OCI-LY3 (cell line): ENCODE measurements around the gene TOM1L2.

Source experiments
- H2AFZ ChIP-seq: fragments of 200-600, 300-600 bp; shearing (Covaris generic); 2 replicates; pipeline ENCODE4 v1.6.0; 2014; ENCODE audit warnings: antibody characterized with exemption, low read depth, low read length
- H3K27ac ChIP-seq: fragments of 200-600, 300-600 bp; sonication (generic); 2 replicates; pipeline ENCODE4 v1.5.1; 2014; ENCODE audit warnings: mild to moderate bottlenecking, low read length, moderate library complexity, mixed read lengths
- H3K27me3 ChIP-seq: fragments of 200-600, 300-600 bp; sonication (generic); 2 replicates; pipeline ENCODE4 v1.6.1; 2014; ENCODE audit warnings: low read depth, low read length, mixed read lengths
- H3K36me3 ChIP-seq: fragments of 200-600, 300-600 bp; sonication (generic); replicated peaks from 2 replicates; pipeline ENCODE3; 2014; ENCODE audit warnings: low read depth, low read length, mixed read lengths
- H3K4me1 ChIP-seq: fragments of 300-600, 200-600 bp; sonication (generic); 2 replicates; pipeline ENCODE4 v1.6.1; 2014; ENCODE audit warnings: low read length, mixed read lengths
- H3K4me2 ChIP-seq: fragments of 200-600, 300-600 bp; sonication (generic); 2 replicates; pipeline ENCODE4 v1.6.1; 2014; ENCODE audit warnings: low read length, mixed read lengths
- H3K4me3 ChIP-seq: fragments of 300-600, 200-600 bp; sonication (generic); 2 replicates; pipeline ENCODE4 v1.5.1; 2014; ENCODE audit warnings: antibody characterized with exemption, mild to moderate bottlenecking, low read length, moderate library complexity
- H3K79me2 ChIP-seq: fragments of 300-600, 200-600 bp; shearing (Covaris generic); 2 replicates; pipeline ENCODE4 v1.6.1; 2014; ENCODE audit warnings: mild to moderate bottlenecking, low read length, mixed read lengths
- H3K9ac ChIP-seq: fragments of 300-600, 200-600 bp; shearing (Covaris generic); 2 replicates; pipeline ENCODE4 v1.6.0; 2014; ENCODE audit warnings: mild to moderate bottlenecking, low read length, moderate library complexity
- H3K9me3 ChIP-seq: fragments of 200-600, 300-600 bp; shearing (Covaris generic); 2 replicates; pipeline ENCODE4 v1.6.1; 2014; ENCODE audit warnings: low read length, mixed read lengths; ENCODE audit not compliant: insufficient read depth
- H4K20me1 ChIP-seq: fragments of 200-600, 300-600 bp; sonication (generic); 2 replicates; pipeline ENCODE4 v1.6.1; 2016; ENCODE audit warnings: low read length, mixed read lengths; ENCODE audit not compliant: insufficient read depth
- EZH2phosphoT487 ChIP-seq: fragments of 200-600 bp; shearing (Covaris generic); IDR thresholded peaks from 2 replicates; pipeline ENCODE4 v1.6.1; 2018; ENCODE audit warnings: antibody characterized with exemption, mixed run types, low read depth
- TF ChIP-seq, protein P1 (sequence below): fragments of 200-600, 300-600 bp; sonication (generic); IDR thresholded peaks from 2 replicates; pipeline ENCODE4 v1.5.1; 2014; ENCODE audit warnings: antibody characterized with exemption, low read length, low read depth

The TOM1L2 gene

DNA sequence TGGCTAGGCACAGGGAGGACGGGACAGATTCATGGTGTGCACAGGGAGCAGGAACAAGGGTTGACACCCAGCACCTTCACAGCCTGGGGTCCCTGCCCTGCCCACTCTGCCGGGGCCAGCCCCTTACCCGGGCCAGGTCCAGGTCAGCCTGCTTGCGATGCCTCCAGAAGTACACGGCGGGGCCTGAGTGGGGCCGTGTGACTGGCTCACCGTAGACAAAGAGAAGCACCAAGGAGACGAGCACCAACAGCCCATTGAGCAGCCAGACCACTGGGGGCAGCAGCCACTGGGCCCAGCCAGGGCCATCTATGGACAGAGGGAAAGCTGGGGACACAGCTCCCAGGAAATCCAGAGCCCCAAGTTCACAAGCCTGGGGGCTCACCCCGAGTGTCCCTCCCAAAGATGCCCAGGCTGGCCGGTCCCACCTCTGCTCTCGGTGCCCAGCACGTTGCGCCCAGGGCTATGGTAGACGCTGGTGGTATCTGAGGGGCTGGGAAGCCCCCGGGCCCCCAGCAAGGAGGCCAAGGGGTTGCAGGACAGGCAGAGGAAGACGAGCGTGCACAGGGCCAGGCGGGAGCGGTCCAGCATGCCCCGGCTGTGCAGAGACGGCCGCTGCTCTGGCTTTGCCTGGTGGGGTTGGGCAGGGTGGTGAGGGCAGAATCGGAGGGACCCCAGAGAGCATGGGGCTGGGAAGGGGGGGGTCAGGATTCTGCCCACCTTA, 155.2 kb downstream of the TOM1L2 start:
- H3K27ac ChIP-seq = no peak overlapping the region

DNA sequence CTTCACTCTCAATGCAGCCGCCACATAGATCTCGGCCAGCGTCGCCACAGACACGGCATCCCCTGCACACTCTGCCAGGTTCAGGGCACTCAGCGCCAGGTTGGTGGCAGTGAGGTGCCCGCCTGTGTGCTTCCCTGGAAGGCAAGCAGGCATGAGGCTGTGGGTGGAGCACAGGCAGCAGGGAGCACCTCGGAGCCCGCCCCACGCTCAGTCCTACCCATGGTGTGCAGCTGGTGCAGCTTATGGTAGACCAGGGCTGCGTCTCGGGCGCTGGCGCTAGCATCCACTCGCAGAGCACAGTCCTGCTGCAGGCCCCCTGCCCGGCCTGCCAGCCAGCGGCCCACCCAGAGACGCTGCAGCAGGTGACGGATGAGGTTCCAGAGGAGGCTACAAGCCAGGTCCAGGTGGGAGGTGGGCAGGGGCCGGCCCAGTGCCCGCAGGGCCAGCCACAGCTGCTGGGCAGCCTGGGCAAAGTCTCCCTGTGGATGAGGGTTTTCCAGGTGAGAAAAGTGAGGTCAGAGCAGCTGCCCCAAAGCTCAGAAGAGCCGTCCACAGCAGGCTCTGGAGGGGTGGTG, 155.9 kb downstream of the TOM1L2 start:
- Histone ChIP-seq H3K4me1 (peaks cover 18% of the 10 kb centered on the region), H3K4me2 (no peak overlapping the region), H3K36me3 (peaks cover 9% of the 10 kb centered on the region), H3K27me3 (no peaks in the 10 kb centered on the region), H4K20me1 (peaks cover 12% of the 10 kb centered on the region), H3K4me3 (no peak overlapping the region), H3K79me2 (no peaks in the 10 kb centered on the region), H3K9ac (no peak overlapping the region), H2AFZ (no peak overlapping the region), H3K9me3 (no peaks in the 10 kb centered on the region), H3K27ac (no peak overlapping the region)
- TF ChIP-seq EZH2phosphoT487 = no peak

More for the DNA sequence above, 155.2 kb downstream of the TOM1L2 start:
- TF ChIP-seq, protein P1, sequence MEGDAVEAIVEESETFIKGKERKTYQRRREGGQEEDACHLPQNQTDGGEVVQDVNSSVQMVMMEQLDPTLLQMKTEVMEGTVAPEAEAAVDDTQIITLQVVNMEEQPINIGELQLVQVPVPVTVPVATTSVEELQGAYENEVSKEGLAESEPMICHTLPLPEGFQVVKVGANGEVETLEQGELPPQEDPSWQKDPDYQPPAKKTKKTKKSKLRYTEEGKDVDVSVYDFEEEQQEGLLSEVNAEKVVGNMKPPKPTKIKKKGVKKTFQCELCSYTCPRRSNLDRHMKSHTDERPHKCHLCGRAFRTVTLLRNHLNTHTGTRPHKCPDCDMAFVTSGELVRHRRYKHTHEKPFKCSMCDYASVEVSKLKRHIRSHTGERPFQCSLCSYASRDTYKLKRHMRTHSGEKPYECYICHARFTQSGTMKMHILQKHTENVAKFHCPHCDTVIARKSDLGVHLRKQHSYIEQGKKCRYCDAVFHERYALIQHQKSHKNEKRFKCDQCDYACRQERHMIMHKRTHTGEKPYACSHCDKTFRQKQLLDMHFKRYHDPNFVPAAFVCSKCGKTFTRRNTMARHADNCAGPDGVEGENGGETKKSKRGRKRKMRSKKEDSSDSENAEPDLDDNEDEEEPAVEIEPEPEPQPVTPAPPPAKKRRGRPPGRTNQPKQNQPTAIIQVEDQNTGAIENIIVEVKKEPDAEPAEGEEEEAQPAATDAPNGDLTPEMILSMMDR = no peak
- no peak for TF ChIP-seq EZH2phosphoT487
- no peak overlapping the region for H2AFZ ChIP-seq
- H3K79me2 ChIP-seq = no peaks in the 10 kb centered on the region
- peaks cover 9% of the 10 kb centered on the region for H3K36me3 ChIP-seq
- no peak overlapping the region for H3K4me2 ChIP-seq
- no peaks in the 10 kb centered on the region for H3K9me3 ChIP-seq
- H3K9ac ChIP-seq = no peak overlapping the region
- H3K4me3 ChIP-seq = no peak overlapping the region
- peaks cover 13% of the 10 kb centered on the region for H4K20me1 ChIP-seq
- H3K27me3 ChIP-seq = no peaks in the 10 kb centered on the region
- H3K4me1 ChIP-seq = peaks cover 18% of the 10 kb centered on the region

- Histone ChIP-seq H3K4me1 (peaks cover 16% of the 10 kb centered on the region), H3K4me3 (no peak overlapping the region), H2AFZ (no peak overlapping the region), H4K20me1 (peaks cover 12% of the 10 kb centered on the region), H3K79me2 (no peaks in the 10 kb centered on the region), H3K4me2 (no peak overlapping the region), H3K27ac (no peak overlapping the region), H3K9ac (no peak overlapping the region), H3K36me3 (peaks cover 9% of the 10 kb centered on the region), H3K9me3 (no peaks in the 10 kb centered on the region), H3K27me3 (no peaks in the 10 kb centered on the region)
- no peak for TF ChIP-seq EZH2phosphoT487
- TF ChIP-seq, protein P1 = no peak
Observed at GRCh38 chr17:17815436-17816200, 156.6 kb downstream of the TOM1L2 start.

- H3K9ac ChIP-seq = no peak overlapping the region
- H3K4me2 ChIP-seq = no peak overlapping the region
- H4K20me1 ChIP-seq = peaks cover 8% of the 10 kb centered on the region
- peaks cover 10% of the 10 kb centered on the region for H3K4me1 ChIP-seq
- no peak overlapping the region for H2AFZ ChIP-seq
- TF ChIP-seq, protein P1 = no peak
- no peak for TF ChIP-seq EZH2phosphoT487
- H3K36me3 ChIP-seq = peaks cover 9% of the 10 kb centered on the region
- no peaks in the 10 kb centered on the region for H3K27me3 ChIP-seq
- H3K79me2 ChIP-seq = no peaks in the 10 kb centered on the region
- H3K27ac ChIP-seq = no peak overlapping the region
- no peaks in the 10 kb centered on the region for H3K9me3 ChIP-seq
- H3K4me3 ChIP-seq = no peak overlapping the region
Observed at GRCh38 chr17:17815062-17815406, 157.2 kb downstream of the TOM1L2 start.
